Heart left ventricle (tissue), 16 donors: ENCODE measurements around the gene STX12. TPM values are rescaled to one million over a fixed set of nuclear protein-coding genes. Genes with fewer than 3 reads are reported as not detected.
A peak's percentile ranks its signal among the peaks of the same experiment; 100 is the strongest.

Source experiments
- ATAC-seq, 4 donors: fragments of 200-7000 bp; cut with Tn5 transposase; one replicate each; pipeline ENCODE4 v1.9.1; 2020 to 2022; ENCODE audit warnings: moderate library complexity in 4 of 4, mild to moderate bottlenecking in 3 of 4, moderate number of reproducible peaks in 1 of 4
- DNase-seq, 5 donors: peaks; one replicate each; pipeline ENCODE4 v3.0.0-alpha.2; 2020
- H3K27ac ChIP-seq, 12 donors: fragments of 200-600 bp; sonication (generic) in 4 of 12; one replicate each; pipeline versions ENCODE4 v1.5.0 to v1.8.0; 2016 to 2022; ENCODE audit warnings: mild to moderate bottlenecking in 2 of 12
- H3K27me3 ChIP-seq, 9 donors: fragments of 200-600 bp; sonication (generic) in 2 of 9; one replicate each; pipeline versions ENCODE4 v1.5.1 to v1.8.0; 2016 to 2022; ENCODE audit warnings: mild to moderate bottlenecking in 3 of 9
- H3K36me3 ChIP-seq, 9 donors: fragments of 200-600 bp; sonication (generic) in 2 of 9; one replicate each; pipeline versions ENCODE4 v1.5.0 to v1.8.0; 2018 to 2022; ENCODE audit warnings: mild to moderate bottlenecking in 2 of 9
- H3K4me1 ChIP-seq, 12 donors: fragments of 200-600 bp; sonication (generic) in 4 of 12; one replicate each; pipeline versions ENCODE4 v1.5.0 to v1.8.0; 2016 to 2022; ENCODE audit warnings: mild to moderate bottlenecking in 3 of 12
- H3K4me3 ChIP-seq, 12 donors: fragments of 200-600 bp; sonication (generic) in 4 of 12; one replicate each; pipeline versions ENCODE4 v1.5.0 to v1.8.0; 2017 to 2022; ENCODE audit warnings: mild to moderate bottlenecking in 9 of 12, moderate library complexity in 4 of 12
- H3K9me3 ChIP-seq, 12 donors: fragments of 200-600 bp; sonication (generic) in 4 of 12; one replicate each; pipeline versions ENCODE4 v1.5.0 to v1.8.0; 2016 to 2022; ENCODE audit warnings: mild to moderate bottlenecking in 1 of 12
- CTCF ChIP-seq, 12 donors: fragments of 200-600 bp; sonication (generic) in 4 of 12; IDR thresholded peaks; one replicate each; pipeline versions ENCODE4 v1.5.0 to v1.8.0; 2018 to 2022; ENCODE audit warnings: antibody characterized with exemption in 12 of 12, mild to moderate bottlenecking in 5 of 12
- POLR2A ChIP-seq, 2 donors: fragments of 450-650 bp; IDR thresholded peaks; one replicate each; pipeline ENCODE4 v1.6.1; 2017; ENCODE audit warnings: antibody characterized with exemption in 2 of 2, mild to moderate bottlenecking in 2 of 2, moderate library complexity in 2 of 2
- WGBS, 4 donors: extraction: QIAGEN DNeasy Blood & Tissue Kit in 2 of 4; methylation state at CpG; one replicate each; pipeline versions ENCODE4 v1.1.5 to v1.1.7; 2013 to 2018; 5-methylcytosine and 5-hydroxymethylcytosine counted together
- intact Hi-C, 10 donors: fragments of 100-400 bp; cut with DNase I; formaldehyde crosslinking; loops; one replicate each; pipeline versions ENCODE4 v1.11.1 to v1.14.2; 2022
- polyA plus RNA-seq, 2 donors: library from polyadenylated mRNA; stranded (reverse); fragments of 200-250 nt; gene quantifications; one replicate each; pipeline ENCODE4 v1.2.3, GENCODE V29; 2013
- total RNA-seq, 9 donors: library from RNA; depleted of rRNA in 2 of 9; stranded (reverse); fragments of >200 nt in 2 of 9; fragmentation: NEBNext Ultra II Directional in 3 of 9; extraction: Animal tissue kit (Norgen Biotek cat#: 25700) in 3 of 9; gene quantifications; one replicate each; pipeline versions ENCODE4 v1.1.0 to v1.2.4, GENCODE V29; 2016 to 2023
- donor health status: ischemic (EF 13 %, LVEDD 7.1; RV severe dilation, severe dysfunction).
- donor health status: healthy with polysubstance abuse.
- donor health status: DM: no; HTN: yes; CAD: no.
- donor health status: DM: no; HTN: no; CAD: no.
- donor health status: ischemic (EF 25% LVEDD 6.9; RV normal size, moderate dysfunction).
- donor health status: ischemic (EF 25% LVEDD 5.7; RV mildly dilated, moderate dysfunction).
- donor health status: healthy.
- donor health status: DM: yes; HTN: yes; CAD: no.
- donor health status: ischemic (EF 35%, LVEDD 5.7; RV mildly dilated, moderate dysfunction).
- donor health status: nonischemic (EF 11% LVEDD 7.7; RV severe dilation, severe dysfunction).
- donor health status: DM: yes; HTN: yes; CAD: no.
- donor health status: PGD.
- donor health status: ischemic (EF 29% LVEDD 5.4; RV normal size, mild dysfunction).
- donor health status: nonischemic (EF 23%, LVEDD 6.1; RV moderate dilation, normal function).

Gene STX12
- total and polyA plus RNA-seq, 11 donors: 10.7 to 46.8 (median 26.5) TPM

- peak overlapping the region in 1 of 12 donors; percentile 28 for H3K4me3 ChIP-seq
- intact Hi-C loops: loop anchor here in 5 of 10 donors (5.0 to 10.0 kb wide), 5 partner anchors 114 to 344 kb away; no protein-coding TSS in a partner anchor
- peak; percentile 86 to 89 (median 87) for ATAC-seq
Measured at GRCh38 chr1:27862671-27863537, 89.9 kb downstream of the STX12 start.

DNA sequence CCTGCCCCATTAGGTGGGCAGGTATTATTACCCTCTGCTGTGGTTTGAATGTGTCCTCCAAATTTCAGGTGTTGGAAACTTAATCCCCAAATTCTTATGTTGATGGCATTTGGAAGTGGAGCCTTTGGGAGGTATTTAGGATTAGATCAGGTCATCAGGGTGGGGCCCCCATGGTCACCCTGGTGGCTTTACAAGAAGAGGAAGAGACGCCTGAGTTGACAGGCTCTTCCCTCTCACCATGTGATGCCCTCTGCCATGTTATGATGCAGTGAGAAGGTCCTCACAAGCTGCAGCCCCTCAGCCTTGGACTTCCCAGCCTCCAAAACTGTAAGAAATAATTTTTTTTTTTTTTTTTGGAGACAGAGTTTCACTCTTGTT is 90.5 kb downstream of the STX12 start:
- no peak for TF ChIP-seq CTCF (IDR thresholded peaks at IDR 0.05)
- TF ChIP-seq POLR2A (IDR thresholded peaks at IDR 0.05): no peak
- H3K27me3 ChIP-seq: no peaks in the 10 kb centered on the region
- peaks cover 0 to 65% (median under 1%) of the 10 kb centered on the region in 12 donors for H3K4me1 ChIP-seq
- no peaks in the 10 kb centered on the region for H3K36me3 ChIP-seq
- ATAC-seq (peak in 3 of 4 donors; percentile 52 to 57 (median 52)), DNase-seq (peak in 2 of 5 donors; percentile 34 to 47)
- WGBS, 4 donors: 85 to 88% (median 88%) methylated on average over 1 of the region's 1 CpG
- intact Hi-C loops: loop anchor here in 5 of 10 donors (5.0 to 10.0 kb wide), 5 partner anchors 114 to 344 kb away; no protein-coding TSS in a partner anchor
- H3K9me3 ChIP-seq: no peaks in the 10 kb centered on the region
- H3K27ac ChIP-seq: peak overlapping the region in 8 of 12 donors; percentile 12 to 94 (median 60)
- H3K4me3 ChIP-seq: no peak overlapping the region

More at GRCh38 chr1:27862671-27863537, 89.9 kb downstream of the STX12 start:
- no peaks in the 10 kb centered on the region for H3K9me3 ChIP-seq
- WGBS, 4 donors: 76 to 88% (median 87%) methylated on average over 9 of the region's 9 CpGs
- no peak for TF ChIP-seq POLR2A (IDR thresholded peaks at IDR 0.05)
- no peak for TF ChIP-seq CTCF (IDR thresholded peaks at IDR 0.05)
- no peaks in the 10 kb centered on the region for H3K36me3 ChIP-seq
- no peaks in the 10 kb centered on the region for H3K27me3 ChIP-seq
- H3K4me1 ChIP-seq: peaks cover 0 to 66% (median 4%) of the 10 kb centered on the region in 12 donors
- H3K27ac ChIP-seq: peak overlapping the region in 10 of 12 donors; percentile 10 to 94 (median 50)
- peak in 4 of 5 donors; percentile 56 to 78 (median 65) for DNase-seq

DNA sequence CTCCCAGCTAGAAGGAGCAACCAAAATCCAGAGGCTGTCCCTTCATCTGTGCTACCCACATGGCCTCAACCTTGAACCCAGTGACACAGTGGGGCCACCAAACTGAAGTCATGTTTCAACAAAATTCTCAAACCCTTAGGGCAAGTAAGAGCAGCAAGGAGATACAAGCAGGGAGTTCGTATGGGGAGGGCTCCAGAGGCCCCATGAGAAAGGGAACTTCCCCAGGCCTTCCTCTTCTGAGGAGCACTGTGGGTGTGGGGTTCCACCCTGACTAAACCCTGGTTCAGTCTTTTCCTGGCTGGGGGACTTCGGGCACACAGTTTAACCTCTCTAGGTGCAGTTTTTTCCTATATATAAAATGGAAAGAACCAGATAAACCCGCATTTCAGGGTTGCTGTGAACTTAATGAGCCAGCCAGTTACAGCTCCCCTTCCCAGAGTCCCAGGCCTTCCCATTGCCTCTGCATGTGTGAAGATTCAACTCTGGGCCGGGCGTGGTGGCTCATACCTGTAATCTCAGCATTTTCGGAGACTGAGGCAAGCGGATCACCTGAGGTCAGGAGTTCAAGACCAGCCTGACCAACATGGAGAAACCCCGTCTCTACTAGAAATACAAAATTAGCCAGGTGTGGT is 91.4 kb downstream of the STX12 start:
- TF ChIP-seq POLR2A (IDR thresholded peaks at IDR 0.05): no peak
- TF ChIP-seq CTCF (IDR thresholded peaks at IDR 0.05): no peak
- Histone ChIP-seq H3K4me1 (peaks cover 0 to 65% (median 0%) of the 10 kb centered on the region in 12 donors), H3K36me3 (no peaks in the 10 kb centered on the region), H3K27ac (peak overlapping the region in 7 of 12 donors; percentile 22 to 94 (median 66)), H3K4me3 (no peak overlapping the region), H3K9me3 (no peaks in the 10 kb centered on the region), H3K27me3 (no peaks in the 10 kb centered on the region)
- 83 to 88% (median 84%) methylated on average over 8 of the region's 8 CpGs for WGBS, 4 donors
- intact Hi-C loops: loop anchor here in 5 of 10 donors (5.0 to 10.0 kb wide), 5 partner anchors 113 to 343 kb away; no protein-coding TSS in a partner anchor
- ATAC-seq: peak; percentile 31 to 68 (median 56)
- peak in 1 of 5 donors; percentile 48 for DNase-seq
